Stomach (tissue), 4 donors: Measurements from ENCODE around the gene STK38L.

ENCODE experiments used
- POLR2A ChIP-seq, 4 donors: fragments of 450-650 bp; IDR thresholded peaks; one replicate each; pipeline ENCODE4 v1.6.1; 2016; ENCODE audit warnings: antibody characterized with exemption in 4 of 4, control low read depth in 2 of 4, mild to moderate bottlenecking in 1 of 4, moderate library complexity in 1 of 4
- TF ChIP-seq, protein P1 (sequence below), 7 experiments: fragments of 450-650 bp in 4 of 7; fragments of 200-600 bp in 3 of 7; sonication (generic) in 3 of 7; IDR thresholded peaks; one replicate each; pipeline ENCODE4 v1.5.1; 2016 to 2019; ENCODE audit warnings: antibody characterized with exemption in 7 of 7, control low read depth in 2 of 7, mild to moderate bottlenecking in 1 of 7

DNA sequence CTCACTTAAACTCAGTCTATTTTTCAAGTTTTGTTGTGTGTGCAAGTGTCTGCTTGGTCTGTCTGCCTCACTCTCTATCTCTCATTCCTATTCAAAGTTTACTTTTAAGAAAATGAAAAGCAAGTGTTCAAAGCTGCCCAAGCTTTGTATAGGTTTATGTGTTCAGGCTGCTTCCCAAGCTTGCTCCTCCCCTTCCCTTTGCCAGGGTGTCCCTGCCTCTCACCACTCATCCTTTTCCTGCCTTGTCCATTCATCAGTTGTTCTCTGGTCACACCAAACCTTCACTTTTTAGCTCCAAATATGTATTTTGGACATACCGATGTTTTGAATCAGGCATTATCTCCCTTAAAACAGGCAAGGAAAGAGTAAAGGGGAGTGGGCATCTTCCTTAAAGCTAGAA lies 41.3 kb downstream of the STK38L start:
- TF ChIP-seq, protein P1, sequence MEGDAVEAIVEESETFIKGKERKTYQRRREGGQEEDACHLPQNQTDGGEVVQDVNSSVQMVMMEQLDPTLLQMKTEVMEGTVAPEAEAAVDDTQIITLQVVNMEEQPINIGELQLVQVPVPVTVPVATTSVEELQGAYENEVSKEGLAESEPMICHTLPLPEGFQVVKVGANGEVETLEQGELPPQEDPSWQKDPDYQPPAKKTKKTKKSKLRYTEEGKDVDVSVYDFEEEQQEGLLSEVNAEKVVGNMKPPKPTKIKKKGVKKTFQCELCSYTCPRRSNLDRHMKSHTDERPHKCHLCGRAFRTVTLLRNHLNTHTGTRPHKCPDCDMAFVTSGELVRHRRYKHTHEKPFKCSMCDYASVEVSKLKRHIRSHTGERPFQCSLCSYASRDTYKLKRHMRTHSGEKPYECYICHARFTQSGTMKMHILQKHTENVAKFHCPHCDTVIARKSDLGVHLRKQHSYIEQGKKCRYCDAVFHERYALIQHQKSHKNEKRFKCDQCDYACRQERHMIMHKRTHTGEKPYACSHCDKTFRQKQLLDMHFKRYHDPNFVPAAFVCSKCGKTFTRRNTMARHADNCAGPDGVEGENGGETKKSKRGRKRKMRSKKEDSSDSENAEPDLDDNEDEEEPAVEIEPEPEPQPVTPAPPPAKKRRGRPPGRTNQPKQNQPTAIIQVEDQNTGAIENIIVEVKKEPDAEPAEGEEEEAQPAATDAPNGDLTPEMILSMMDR (IDR thresholded peaks at IDR 0.05), result no peak
- no peak for TF ChIP-seq POLR2A (IDR thresholded peaks at IDR 0.05)
